Left ventricle myocardium inferior (tissue), 1 donor: ENCODE results near the gene DAD1. TPM values are rescaled to one million over a fixed set of nuclear protein-coding genes. Genes with fewer than 3 reads are reported as not detected.
A peak's percentile ranks its signal among the peaks of the same experiment; 100 is the strongest.

Source experiments
- DNase-seq: peaks from one replicate; pipeline ENCODE4 v3.0.0-alpha.2; 2020
- H3K27ac ChIP-seq: fragments of 200-600 bp; replicated peaks from 2 replicates; pipeline ENCODE4 v1.8.0; 2021
- H3K27me3 ChIP-seq: fragments of 200-600 bp; 2 replicates; pipeline ENCODE4 v1.8.0; 2021; ENCODE audit warnings: low read depth
- H3K36me3 ChIP-seq: fragments of 200-600 bp; 2 replicates; pipeline ENCODE4 v1.8.0; 2021
- H3K4me1 ChIP-seq: fragments of 200-600 bp; 2 replicates; pipeline ENCODE4 v1.8.0; 2021
- H3K4me3 ChIP-seq: fragments of 200-600 bp; 2 replicates; pipeline ENCODE4 v1.8.0; 2021; ENCODE audit warnings: mild to moderate bottlenecking, moderate library complexity
- H3K9me3 ChIP-seq: fragments of 200-600 bp; replicated peaks from 2 replicates; pipeline ENCODE4 v1.8.0; 2021
- intact Hi-C: fragments of 100-400 bp; cut with micrococcal nuclease; formaldehyde crosslinking; loops from one replicate; pipeline ENCODE4 v1.11.0; 2022
- total RNA-seq: library from RNA; stranded (reverse); fragmentation: NEBNext Ultra II Directional; extraction: Animal tissue kit (Norgen Biotek cat#: 25700); gene quantifications from one replicate; pipeline ENCODE4 v1.2.1, GENCODE V29; 2021
- TF ChIP-seq, protein P1 (sequence below): fragments of 200-600 bp; IDR thresholded peaks from 2 replicates; pipeline ENCODE4 v1.8.0; 2021; ENCODE audit warnings: antibody characterized with exemption, mild to moderate bottlenecking, borderline replicate concordance
- donor health status: DM: no; HTN: yes; CAD: no; lungs with severe emphysema.

DAD1 gene
- total RNA-seq, 1 donor from 2014 or later = 118 TPM

DNA sequence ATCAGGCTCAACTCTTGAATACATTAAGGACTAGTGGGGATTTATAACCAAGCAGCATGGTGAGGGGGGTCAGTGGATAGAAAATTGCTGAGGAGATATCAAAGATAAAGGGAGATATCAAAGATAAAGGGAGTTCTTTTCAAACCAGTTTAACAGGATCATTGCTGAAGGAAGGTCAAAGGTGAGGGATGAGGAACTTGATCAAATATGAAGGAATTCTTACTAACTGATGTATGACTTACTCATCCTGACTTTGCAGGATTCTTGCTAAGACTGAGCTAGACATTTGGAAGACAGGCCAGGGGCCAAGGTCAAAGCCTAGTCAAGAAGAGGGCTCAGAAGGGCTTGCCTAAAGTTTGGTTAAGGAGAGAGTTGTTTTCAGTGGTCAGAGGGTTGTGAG is 13.8 kb upstream of the DAD1 start:
- Histone ChIP-seq H3K27ac (no peak overlapping the region), H3K4me1 (peaks cover 24% of the 10 kb centered on the region), H3K9me3 (no peaks in the 10 kb centered on the region), H3K36me3 (peaks cover 66% of the 10 kb centered on the region), H3K27me3 (no peaks in the 10 kb centered on the region), H3K4me3 (no peak overlapping the region)
- DNase-seq = no peak
- intact Hi-C loops = no loop called here
- TF ChIP-seq, protein P1, sequence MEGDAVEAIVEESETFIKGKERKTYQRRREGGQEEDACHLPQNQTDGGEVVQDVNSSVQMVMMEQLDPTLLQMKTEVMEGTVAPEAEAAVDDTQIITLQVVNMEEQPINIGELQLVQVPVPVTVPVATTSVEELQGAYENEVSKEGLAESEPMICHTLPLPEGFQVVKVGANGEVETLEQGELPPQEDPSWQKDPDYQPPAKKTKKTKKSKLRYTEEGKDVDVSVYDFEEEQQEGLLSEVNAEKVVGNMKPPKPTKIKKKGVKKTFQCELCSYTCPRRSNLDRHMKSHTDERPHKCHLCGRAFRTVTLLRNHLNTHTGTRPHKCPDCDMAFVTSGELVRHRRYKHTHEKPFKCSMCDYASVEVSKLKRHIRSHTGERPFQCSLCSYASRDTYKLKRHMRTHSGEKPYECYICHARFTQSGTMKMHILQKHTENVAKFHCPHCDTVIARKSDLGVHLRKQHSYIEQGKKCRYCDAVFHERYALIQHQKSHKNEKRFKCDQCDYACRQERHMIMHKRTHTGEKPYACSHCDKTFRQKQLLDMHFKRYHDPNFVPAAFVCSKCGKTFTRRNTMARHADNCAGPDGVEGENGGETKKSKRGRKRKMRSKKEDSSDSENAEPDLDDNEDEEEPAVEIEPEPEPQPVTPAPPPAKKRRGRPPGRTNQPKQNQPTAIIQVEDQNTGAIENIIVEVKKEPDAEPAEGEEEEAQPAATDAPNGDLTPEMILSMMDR = no peak

DNA sequence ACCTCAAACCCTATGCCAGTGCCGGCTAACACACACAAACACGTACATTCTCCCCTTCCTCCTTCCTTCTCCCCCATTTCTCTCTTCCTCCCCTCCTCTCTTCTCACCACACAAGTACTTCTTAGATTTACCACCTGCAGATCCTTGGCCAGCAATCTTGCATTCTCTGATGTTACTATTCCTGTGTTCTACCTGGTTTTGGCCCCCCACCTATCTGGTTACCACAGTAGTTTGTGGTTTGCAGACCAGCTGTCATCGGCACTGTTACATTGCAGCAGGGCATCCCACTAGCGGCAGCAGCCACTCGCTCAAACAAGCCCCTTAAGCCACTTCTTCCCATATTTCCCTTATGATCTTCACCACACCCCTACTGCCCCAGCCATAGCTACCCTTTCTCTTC is 13.0 kb upstream of the DAD1 start:
- TF ChIP-seq, protein P1 = no peak

DNA sequence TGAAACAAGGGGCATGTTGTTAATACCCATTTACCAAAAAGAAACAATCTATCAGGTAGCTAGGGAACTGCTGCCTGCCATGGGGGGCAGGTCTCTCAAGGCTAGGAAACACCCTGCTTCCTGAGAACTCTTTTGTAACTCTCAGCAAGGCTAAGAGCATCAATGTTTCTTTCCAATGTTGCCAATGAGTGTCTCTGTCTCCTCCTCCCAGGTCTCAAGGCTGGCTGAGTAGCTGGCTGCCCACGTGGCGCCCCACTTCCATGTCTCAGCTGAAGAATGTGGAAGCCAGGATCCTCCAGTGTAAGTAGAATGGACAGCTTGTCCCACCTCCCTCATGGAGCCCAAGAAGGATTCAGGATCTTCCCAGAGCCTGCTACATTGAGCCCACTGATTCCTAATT is 12.4 kb upstream of the DAD1 start:
- peaks cover 30% of the 10 kb centered on the region for H3K4me1 ChIP-seq
- H3K27me3 ChIP-seq = no peaks in the 10 kb centered on the region
- H3K27ac ChIP-seq = no peak overlapping the region
- no peaks in the 10 kb centered on the region for H3K9me3 ChIP-seq
- TF ChIP-seq, protein P1 = no peak
- intact Hi-C loops = no loop called here
- DNase-seq = no peak
- no peak overlapping the region for H3K4me3 ChIP-seq
- peaks cover 52% of the 10 kb centered on the region for H3K36me3 ChIP-seq

More for the DNA sequence above, 13.0 kb upstream of the DAD1 start:
- intact Hi-C loops = no loop called here
- no peaks in the 10 kb centered on the region for H3K9me3 ChIP-seq
- H3K27ac ChIP-seq = no peak overlapping the region
- no peaks in the 10 kb centered on the region for H3K27me3 ChIP-seq
- H3K4me1 ChIP-seq = peaks cover 30% of the 10 kb centered on the region
- H3K4me3 ChIP-seq = no peak overlapping the region
- DNase-seq = no peak
- peaks cover 58% of the 10 kb centered on the region for H3K36me3 ChIP-seq

DNA sequence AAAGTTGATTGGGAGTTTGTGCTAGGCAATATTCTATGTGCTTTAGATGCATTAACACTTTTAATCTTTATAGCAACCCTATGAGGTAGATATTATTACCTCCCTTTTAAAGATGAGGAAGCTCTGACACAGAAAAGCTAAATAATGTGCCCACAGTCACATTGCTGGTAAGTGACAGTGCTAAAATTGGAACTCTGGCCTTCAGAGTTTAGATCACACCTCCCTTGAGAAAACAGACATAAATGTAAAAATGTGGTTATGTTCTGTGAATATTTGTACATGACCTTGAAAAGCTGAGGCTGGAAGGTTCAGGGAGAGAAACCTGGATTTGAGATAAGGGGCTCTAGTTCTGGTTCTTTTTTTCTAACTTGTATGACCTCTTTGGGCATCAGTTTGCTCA is 11.0 kb upstream of the DAD1 start:
- no peak overlapping the region for H3K27ac ChIP-seq
- H3K36me3 ChIP-seq = peaks cover 38% of the 10 kb centered on the region
- H3K4me1 ChIP-seq = peaks cover 30% of the 10 kb centered on the region
- TF ChIP-seq, protein P1 = no peak
- no peaks in the 10 kb centered on the region for H3K9me3 ChIP-seq
- H3K27me3 ChIP-seq = no peaks in the 10 kb centered on the region
- H3K4me3 ChIP-seq = peak overlapping the region; percentile 84
- no peak for DNase-seq
- intact Hi-C loops = no loop called here

DNA sequence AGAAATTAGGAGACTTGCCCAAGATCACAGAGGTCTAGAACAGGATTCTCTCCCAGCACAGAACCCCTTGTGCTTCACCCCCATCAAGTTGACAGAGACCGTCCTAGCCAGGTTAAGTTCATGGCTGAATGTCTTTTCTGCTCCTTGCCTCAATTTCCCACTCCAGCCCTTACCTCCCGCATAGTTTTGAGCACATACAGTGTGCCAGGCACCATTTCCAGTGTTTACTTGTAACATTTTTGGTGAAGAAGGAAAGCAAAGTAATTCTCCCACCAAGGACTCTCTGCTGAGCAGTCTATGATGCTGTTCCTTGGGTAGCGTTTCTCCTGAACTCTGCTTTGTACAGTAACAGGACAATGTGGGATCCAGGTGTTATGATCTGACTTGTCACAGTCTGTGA is 10.3 kb upstream of the DAD1 start:
- Histone ChIP-seq H3K27ac (peak overlapping the region; percentile 85), H3K9me3 (no peaks in the 10 kb centered on the region), H3K4me3 (peak overlapping the region; percentile 84), H3K27me3 (no peaks in the 10 kb centered on the region), H3K36me3 (peaks cover 31% of the 10 kb centered on the region), H3K4me1 (peaks cover 30% of the 10 kb centered on the region)
- no peak for DNase-seq
- TF ChIP-seq, protein P1 = no peak
- intact Hi-C loops = no loop called here

DNA sequence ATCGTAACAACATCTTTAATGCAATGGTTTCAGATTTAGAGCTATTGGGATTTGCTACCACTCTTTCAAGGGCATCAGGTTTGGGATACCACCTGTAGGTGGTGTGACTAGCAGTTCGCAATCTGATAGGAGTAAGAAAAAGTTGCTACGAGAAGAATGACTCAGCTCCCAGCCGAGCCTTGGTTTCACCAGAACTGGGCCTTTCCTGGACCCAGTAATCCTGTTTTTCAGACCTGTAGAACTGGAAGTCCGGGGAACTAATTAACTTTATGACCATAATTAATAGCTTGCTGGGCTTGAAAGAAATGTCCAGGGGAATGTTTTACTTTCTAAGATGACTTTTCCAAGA is 9.8 kb upstream of the DAD1 start:
- Histone ChIP-seq H3K27ac (peak overlapping the region; percentile 85), H3K9me3 (no peaks in the 10 kb centered on the region), H3K4me1 (peaks cover 30% of the 10 kb centered on the region), H3K36me3 (peaks cover 26% of the 10 kb centered on the region), H3K4me3 (peak overlapping the region; percentile 84), H3K27me3 (no peaks in the 10 kb centered on the region)
- intact Hi-C loops = no loop called here
- TF ChIP-seq, protein P1 = peak; percentile 17
- DNase-seq = no peak
